Psoas muscle (tissue), 8 donors: ENCODE measurements around the gene CDR2L. TPM values are rescaled to one million over a fixed set of nuclear protein-coding genes. Genes with fewer than 3 reads are reported as not detected.

Source experiments
- ATAC-seq, 4 donors: fragments of 200-7000 bp; cut with Tn5 transposase; one replicate each; pipeline ENCODE4 v1.9.1; 2020; ENCODE audit warnings: moderate library complexity in 3 of 4, mild to moderate bottlenecking in 2 of 4
- DNase-seq, 2 donors: peaks; one replicate each; pipeline ENCODE4 v3.0.0-alpha.2; 2020
- H3K27ac ChIP-seq: fragments of 200-600 bp; one replicate; pipeline ENCODE4 v1.8.0; 2022
- H3K27me3 ChIP-seq, 3 donors: fragments of 200-600 bp in 1 of 3; one replicate each; pipeline versions ENCODE4 v1.6.1 to v1.8.0; 2013 to 2022; ENCODE audit warnings: low read length in 2 of 3, mild to moderate bottlenecking in 2 of 3, moderate library complexity in 1 of 3; ENCODE audit not compliant: insufficient read depth in 3 of 3
- H3K36me3 ChIP-seq, 2 donors: fragments of 200-600 bp in 1 of 2; one replicate each; pipeline versions ENCODE4 v1.6.1 to v1.8.0; 2013 to 2022; ENCODE audit warnings: low read depth in 1 of 2, mild to moderate bottlenecking in 1 of 2, moderate library complexity in 1 of 2; ENCODE audit not compliant: insufficient read depth in 1 of 2
- H3K4me1 ChIP-seq: fragments of 200-600 bp; one replicate; pipeline ENCODE4 v1.8.0; 2022
- H3K4me3 ChIP-seq: fragments of 200-600 bp; one replicate; pipeline ENCODE4 v1.8.0; 2022; ENCODE audit warnings: mild to moderate bottlenecking
- H3K9me3 ChIP-seq: fragments of 200-600 bp; one replicate; pipeline ENCODE4 v1.8.0; 2022
- WGBS, 3 donors: extraction: QIAGEN DNeasy Blood & Tissue Kit; methylation state at CpG; one replicate each; pipeline versions ENCODE4 v1.1.6 to v1.1.7; 2013; 5-methylcytosine and 5-hydroxymethylcytosine counted together
- intact Hi-C, 2 donors: fragments of 100-400 bp; cut with DNase I; formaldehyde crosslinking; loops; one replicate each; pipeline versions ENCODE4 v1.11.0 to v1.14.2; 2022
- polyA plus RNA-seq, 3 donors: library from polyadenylated mRNA; stranded (reverse); fragments of 200-250 nt; gene quantifications; one replicate each; pipeline ENCODE4 v1.2.3, GENCODE V29; 2013
- total RNA-seq, 4 donors: library from RNA; stranded (reverse); fragmentation: NEBNext Ultra II Directional in 2 of 4; extraction: Animal tissue kit (Norgen Biotek cat#: 25700) in 2 of 4; gene quantifications; one replicate each; pipeline versions ENCODE4 v1.2.1 to v1.2.4, GENCODE V29; 2021 to 2023
- TF ChIP-seq, protein P1 (sequence below): fragments of 200-600 bp; IDR thresholded peaks from one replicate; pipeline ENCODE4 v1.8.0; 2022; ENCODE audit warnings: antibody characterized with exemption
- donor health status: healthy with polysubstance abuse.
- donor health status: DM: no; HTN: no; CAD: no; lungs with moderate emphysema.
- donor health status: Bipolar disorder and iron deficiency.
- donor health status: healthy.
- donor health status: DM: yes; HTN: yes; CAD: no.
- donor health status: DM: no; HTN: no; CAD: no.
- donor health status: DM: no; HTN: no; CAD: no.
- donor health status: DM: yes; HTN: yes; CAD: no.

The CDR2L gene
- total and polyA plus RNA-seq, 7 donors: 1.3 to 3.4 (median 1.7) TPM

DNA sequence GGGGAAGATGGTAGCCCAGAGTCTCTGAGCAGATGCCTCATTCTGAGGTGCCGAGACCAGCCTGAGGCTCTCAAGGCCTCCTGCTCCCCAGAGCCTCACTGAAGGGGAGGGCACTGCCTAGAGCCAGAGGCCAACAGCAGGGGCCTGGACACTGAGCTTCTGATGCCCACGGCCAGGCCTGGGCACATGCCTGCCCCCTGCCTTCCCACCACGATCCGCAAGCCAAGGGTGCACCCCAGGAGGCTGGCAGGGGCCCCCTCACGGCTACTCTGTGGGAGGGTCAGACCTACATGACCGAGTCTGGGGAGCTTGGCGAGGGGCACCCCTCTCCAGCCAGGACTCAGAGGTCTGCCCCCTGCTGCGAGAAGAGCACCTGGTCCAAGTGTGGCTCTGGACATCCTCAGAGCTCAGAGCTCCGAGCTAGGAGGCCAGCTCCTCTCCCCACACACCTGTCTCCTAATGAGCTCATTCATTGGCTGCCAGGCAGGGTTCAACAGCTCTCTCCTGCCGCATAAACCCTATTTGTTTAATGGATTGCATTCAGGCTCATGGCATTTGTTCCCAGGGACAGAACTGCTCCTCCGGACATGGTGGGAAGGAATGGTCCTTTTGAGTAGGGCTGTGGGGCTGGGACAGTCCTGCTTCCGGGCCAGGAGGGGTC lies 37.8 kb upstream of the CDR2L start:
- Histone ChIP-seq H3K36me3 (no peaks in the 10 kb centered on the region), H3K27ac (no peak overlapping the region), H3K4me1 (no peaks in the 10 kb centered on the region), H3K9me3 (no peaks in the 10 kb centered on the region), H3K27me3 (peaks cover 0 to 49% (median 9%) of the 10 kb centered on the region in 3 donors), H3K4me3 (no peak overlapping the region)
- WGBS, 3 donors: 36 to 46% (median 43%) methylated on average over 11 to 12 of the region's 12 CpGs
- intact Hi-C loops: loop anchor here in 1 of 2 donors (10.0 kb wide), 1 partner anchor 155 kb away; no protein-coding TSS in a partner anchor
- no peak for ATAC-seq
- DNase-seq: no peak
- TF ChIP-seq, protein P1, sequence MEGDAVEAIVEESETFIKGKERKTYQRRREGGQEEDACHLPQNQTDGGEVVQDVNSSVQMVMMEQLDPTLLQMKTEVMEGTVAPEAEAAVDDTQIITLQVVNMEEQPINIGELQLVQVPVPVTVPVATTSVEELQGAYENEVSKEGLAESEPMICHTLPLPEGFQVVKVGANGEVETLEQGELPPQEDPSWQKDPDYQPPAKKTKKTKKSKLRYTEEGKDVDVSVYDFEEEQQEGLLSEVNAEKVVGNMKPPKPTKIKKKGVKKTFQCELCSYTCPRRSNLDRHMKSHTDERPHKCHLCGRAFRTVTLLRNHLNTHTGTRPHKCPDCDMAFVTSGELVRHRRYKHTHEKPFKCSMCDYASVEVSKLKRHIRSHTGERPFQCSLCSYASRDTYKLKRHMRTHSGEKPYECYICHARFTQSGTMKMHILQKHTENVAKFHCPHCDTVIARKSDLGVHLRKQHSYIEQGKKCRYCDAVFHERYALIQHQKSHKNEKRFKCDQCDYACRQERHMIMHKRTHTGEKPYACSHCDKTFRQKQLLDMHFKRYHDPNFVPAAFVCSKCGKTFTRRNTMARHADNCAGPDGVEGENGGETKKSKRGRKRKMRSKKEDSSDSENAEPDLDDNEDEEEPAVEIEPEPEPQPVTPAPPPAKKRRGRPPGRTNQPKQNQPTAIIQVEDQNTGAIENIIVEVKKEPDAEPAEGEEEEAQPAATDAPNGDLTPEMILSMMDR: no peak

DNA sequence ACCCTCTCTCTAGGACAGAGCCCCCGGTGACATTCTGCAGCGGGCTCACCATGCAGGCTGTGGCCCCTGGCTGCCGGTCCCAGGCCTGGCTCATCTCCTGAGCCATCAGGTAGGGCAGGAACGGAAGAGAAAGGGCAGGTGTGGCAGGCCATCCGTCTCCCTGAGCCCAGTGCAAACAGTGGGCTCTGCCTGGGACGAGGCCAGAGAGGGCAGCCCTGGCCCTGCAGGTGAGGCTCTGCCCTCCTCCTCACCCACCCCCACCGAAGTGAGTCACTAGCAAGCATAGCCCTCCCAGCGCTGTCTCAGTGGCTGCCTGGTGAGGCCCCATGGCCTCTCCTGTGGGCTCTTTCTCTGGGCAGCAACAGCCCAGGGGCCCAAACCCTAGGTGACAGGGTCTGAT lies 37.2 kb upstream of the CDR2L start:
- 53 to 62% (median 57%) methylated on average over 6 to 8 of the region's 8 CpGs for WGBS, 3 donors
- H3K36me3 ChIP-seq: no peaks in the 10 kb centered on the region
- TF ChIP-seq, protein P1: no peak
- H3K9me3 ChIP-seq: no peaks in the 10 kb centered on the region
- DNase-seq (no peak), ATAC-seq (no peak)
- no peak overlapping the region for H3K4me3 ChIP-seq
- H3K27ac ChIP-seq: no peak overlapping the region
- no peaks in the 10 kb centered on the region for H3K4me1 ChIP-seq
- H3K27me3 ChIP-seq: peaks cover 0 to 44% (median 9%) of the 10 kb centered on the region in 3 donors
- intact Hi-C loops: loop anchor here in 1 of 2 donors (10.0 kb wide), 1 partner anchor 155 kb away; no protein-coding TSS in a partner anchor

DNA sequence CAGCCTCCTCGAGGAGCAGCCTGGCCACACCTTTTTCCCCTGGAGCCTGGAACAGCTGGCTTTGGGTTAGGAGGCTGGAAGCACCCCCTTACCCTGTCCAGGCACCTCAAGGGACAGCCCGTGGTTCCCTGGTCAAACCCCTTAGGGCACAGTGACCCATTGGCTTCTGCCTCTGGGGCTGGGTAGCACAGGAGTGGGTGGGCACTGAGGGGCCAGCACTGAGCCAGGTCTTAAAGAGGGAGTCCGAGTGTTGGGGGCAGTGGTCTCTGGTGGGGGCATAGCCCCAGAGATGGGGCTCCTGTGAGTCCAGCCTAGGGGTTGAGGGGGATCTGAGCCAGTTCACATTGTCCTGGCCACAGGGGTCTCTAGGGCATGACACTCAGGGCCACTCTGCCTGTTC lies 36.4 kb upstream of the CDR2L start:
- intact Hi-C loops: loop anchor here in 1 of 2 donors (10.0 kb wide), 1 partner anchor 156 kb away; no protein-coding TSS in a partner anchor
- H3K27me3 ChIP-seq: peaks cover 0 to 35% (median 7%) of the 10 kb centered on the region in 3 donors
- H3K4me3 ChIP-seq: no peak overlapping the region
- TF ChIP-seq, protein P1: no peak
- H3K27ac ChIP-seq: no peak overlapping the region
- DNase-seq: no peak
- H3K9me3 ChIP-seq: no peaks in the 10 kb centered on the region
- H3K4me1 ChIP-seq: no peaks in the 10 kb centered on the region
- no peak for ATAC-seq
- WGBS, 3 donors: 51 to 54% (median 54%) methylated on average over 3 of the region's 3 CpGs
- H3K36me3 ChIP-seq: no peaks in the 10 kb centered on the region

DNA sequence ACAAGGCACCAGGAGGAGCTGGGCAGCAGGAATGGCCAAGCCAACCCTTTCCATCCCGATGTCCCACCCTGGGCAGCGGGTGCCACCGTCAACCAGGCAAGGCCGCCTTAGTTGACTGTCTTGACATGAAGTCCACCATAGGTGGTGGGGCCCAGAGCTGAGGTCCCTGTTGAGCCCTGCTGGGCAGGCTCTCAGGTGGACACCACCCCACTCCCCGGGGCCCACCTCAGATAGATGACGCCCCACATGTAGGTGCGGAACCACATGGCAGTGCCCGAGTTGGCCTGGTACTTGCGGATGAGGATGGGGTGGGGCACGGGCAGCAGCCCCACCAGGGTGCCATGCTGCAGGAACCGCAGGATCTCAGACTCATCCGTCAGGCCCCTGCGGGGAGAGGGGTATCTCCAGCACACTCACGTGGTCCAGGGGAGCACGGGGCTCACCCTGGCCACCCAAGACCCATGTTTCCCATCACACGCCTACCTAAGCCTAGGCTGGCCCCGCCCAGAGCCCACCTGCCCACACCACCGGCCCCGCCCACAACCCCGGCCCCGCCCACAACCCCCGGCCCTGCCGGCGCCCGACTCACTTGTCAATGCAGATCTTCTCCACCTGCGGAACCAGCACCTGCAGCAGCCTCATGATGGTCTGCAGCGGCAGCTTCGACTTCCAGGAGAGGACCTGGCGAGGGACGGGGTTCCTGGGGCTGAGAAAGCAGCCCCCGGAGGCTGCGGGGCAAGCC lies 35.6 kb upstream of the CDR2L start:
- intact Hi-C loops: loop anchor here in 1 of 2 donors (10.0 kb wide), 1 partner anchor 157 kb away; no protein-coding TSS in a partner anchor
- Histone ChIP-seq H3K4me1 (no peaks in the 10 kb centered on the region), H3K4me3 (no peak overlapping the region), H3K9me3 (no peaks in the 10 kb centered on the region), H3K27ac (no peak overlapping the region), H3K36me3 (no peaks in the 10 kb centered on the region), H3K27me3 (peaks cover 0 to 28% (median 7%) of the 10 kb centered on the region in 3 donors)
- 64 to 73% (median 66%) methylated on average over 28 to 32 of the region's 32 CpGs for WGBS, 3 donors
- DNase-seq (no peak), ATAC-seq (no peak)
- TF ChIP-seq, protein P1: no peak
